Measurements from ENCODE around the gene TIGD3. TPM values are rescaled to one million over a fixed set of nuclear protein-coding genes. Genes with fewer than 3 reads are reported as not detected.

The TIGD3 gene
- total and polyA plus RNA-seq, 12 donors: 0.11 to 0.87 (median 0.33) TPM; not detected in 2

DNA sequence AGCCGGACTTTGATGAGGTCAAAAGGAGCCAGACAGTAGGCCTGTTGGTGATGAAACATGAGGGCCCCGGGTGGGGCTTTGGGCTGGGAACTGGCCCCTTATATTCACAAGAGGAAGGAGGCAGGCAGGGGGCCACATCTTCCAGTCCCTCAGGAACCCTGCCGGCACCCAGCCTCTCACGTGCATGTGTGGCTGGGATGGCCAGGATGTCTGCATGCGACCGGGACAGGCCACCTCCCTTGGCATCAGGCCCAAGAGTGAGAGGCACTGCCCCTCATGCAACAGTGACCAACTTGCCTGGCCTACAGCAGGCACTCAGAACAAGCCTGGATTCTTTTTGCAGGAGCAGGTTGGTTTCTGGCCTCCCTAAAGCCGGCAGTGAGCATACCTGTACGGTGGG lies 22.5 kb downstream of the TIGD3 start:
- no peaks in the 10 kb centered on the region for H3K9me3 ChIP-seq
- 45 to 51% methylated on average over 8 of the region's 8 CpGs for WGBS, 2 donors
- peak overlapping the region in 3 of 10 donors; percentile 0 to 31 (median 9) for H3K27ac ChIP-seq
- intact Hi-C loops (cut with DNase I): loop anchor here in 4 of 10 donors (5.0 to 10.0 kb wide), 4 partner anchors 35 to 135 kb away; no protein-coding TSS in a partner anchor
- DNase-seq (no peak), ATAC-seq (no peak)
- H3K36me3 ChIP-seq: peaks cover 0 to 8% (median 0%) of the 10 kb centered on the region in 9 donors
- no peaks in the 10 kb centered on the region for H3K27me3 ChIP-seq
- peaks cover 3 to 37% (median 20%) of the 10 kb centered on the region in 9 donors for H3K4me1 ChIP-seq
- TF ChIP-seq, protein P1, sequence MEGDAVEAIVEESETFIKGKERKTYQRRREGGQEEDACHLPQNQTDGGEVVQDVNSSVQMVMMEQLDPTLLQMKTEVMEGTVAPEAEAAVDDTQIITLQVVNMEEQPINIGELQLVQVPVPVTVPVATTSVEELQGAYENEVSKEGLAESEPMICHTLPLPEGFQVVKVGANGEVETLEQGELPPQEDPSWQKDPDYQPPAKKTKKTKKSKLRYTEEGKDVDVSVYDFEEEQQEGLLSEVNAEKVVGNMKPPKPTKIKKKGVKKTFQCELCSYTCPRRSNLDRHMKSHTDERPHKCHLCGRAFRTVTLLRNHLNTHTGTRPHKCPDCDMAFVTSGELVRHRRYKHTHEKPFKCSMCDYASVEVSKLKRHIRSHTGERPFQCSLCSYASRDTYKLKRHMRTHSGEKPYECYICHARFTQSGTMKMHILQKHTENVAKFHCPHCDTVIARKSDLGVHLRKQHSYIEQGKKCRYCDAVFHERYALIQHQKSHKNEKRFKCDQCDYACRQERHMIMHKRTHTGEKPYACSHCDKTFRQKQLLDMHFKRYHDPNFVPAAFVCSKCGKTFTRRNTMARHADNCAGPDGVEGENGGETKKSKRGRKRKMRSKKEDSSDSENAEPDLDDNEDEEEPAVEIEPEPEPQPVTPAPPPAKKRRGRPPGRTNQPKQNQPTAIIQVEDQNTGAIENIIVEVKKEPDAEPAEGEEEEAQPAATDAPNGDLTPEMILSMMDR (IDR thresholded peaks at IDR 0.05): no peak
- no peak overlapping the region for H3K4me3 ChIP-seq

DNA sequence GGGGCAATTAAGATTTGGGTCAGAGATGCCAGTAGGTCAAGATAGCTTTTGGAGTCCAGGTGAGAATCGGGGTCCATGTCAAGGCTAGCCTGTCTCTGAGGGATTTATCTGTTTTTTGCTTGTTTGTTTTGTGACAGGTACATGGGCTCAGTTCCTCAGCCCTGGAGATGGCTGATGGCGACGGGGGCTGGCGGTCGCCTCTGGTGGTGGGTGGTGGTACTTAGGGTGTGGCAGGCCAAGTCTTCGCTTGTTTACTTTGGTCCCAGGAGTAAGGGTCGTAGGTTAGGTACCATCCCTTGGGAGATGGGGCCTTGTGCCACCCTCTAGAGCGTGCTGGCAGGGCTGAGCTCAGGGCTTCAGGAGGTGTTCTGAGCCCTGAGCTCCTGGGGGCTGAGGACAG lies 23.2 kb downstream of the TIGD3 start:
- intact Hi-C loops (cut with DNase I): loop anchor here in 4 of 10 donors (5.0 to 10.0 kb wide), 4 partner anchors 35 to 135 kb away; no protein-coding TSS in a partner anchor

DNA sequence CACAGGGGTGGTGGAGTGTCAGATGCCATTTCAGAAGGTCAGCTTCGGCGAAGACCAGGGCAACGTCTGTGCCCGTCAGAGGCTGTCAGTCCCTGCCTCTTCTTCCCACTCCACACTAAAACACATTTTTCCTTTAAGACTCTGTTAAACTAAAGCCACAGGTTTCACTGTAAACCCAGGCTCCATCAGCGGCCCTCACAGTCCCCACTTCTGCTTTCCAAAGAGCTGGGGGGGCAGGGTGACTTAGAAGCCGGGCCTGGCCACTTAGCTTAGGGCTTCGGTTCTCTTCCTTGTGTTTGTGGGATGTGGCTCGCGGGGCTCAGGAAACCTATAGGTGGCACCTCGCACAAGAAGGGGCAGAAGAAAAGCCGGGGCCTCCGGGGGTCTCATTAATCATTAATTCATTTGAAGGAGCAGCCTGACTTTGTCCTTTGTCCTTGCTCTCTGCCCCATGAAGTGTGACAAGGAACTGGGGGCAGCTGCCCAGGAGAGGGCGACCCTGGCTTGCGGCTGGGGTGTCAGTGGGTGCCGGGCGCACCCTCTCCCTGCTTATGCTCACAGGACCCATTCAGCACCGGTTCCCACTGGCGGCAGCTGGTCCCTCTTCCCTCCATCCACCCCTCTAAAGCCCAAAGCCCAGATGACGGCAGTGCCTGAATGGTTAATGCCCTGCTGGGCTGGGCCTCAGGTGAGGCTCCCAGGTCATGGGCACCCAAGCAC lies 23.8 kb downstream of the TIGD3 start:
- H3K4me3 ChIP-seq: no peak overlapping the region
- H3K36me3 ChIP-seq: peaks cover 0 to 8% (median 0%) of the 10 kb centered on the region in 9 donors
- WGBS, 2 donors: 87 to 90% methylated on average over 19 of the region's 19 CpGs
- H3K27ac ChIP-seq: peak overlapping the region in 2 of 10 donors; percentile 21 to 57
- ATAC-seq (no peak), DNase-seq (no peak)
- peaks cover 10 to 44% (median 31%) of the 10 kb centered on the region in 9 donors for H3K4me1 ChIP-seq
- TF ChIP-seq, protein P1 (IDR thresholded peaks at IDR 0.05): no peak
- H3K9me3 ChIP-seq: no peaks in the 10 kb centered on the region
- H3K27me3 ChIP-seq: no peaks in the 10 kb centered on the region
- intact Hi-C loops (cut with DNase I): loop anchor here in 4 of 10 donors (5.0 to 10.0 kb wide), 4 partner anchors 34 to 134 kb away; no protein-coding TSS in a partner anchor

More for the DNA sequence above, 23.2 kb downstream of the TIGD3 start:
- TF ChIP-seq, protein P1 (IDR thresholded peaks at IDR 0.05): no peak
- WGBS, 2 donors: 87 to 88% methylated on average over 8 of the region's 8 CpGs
- Histone ChIP-seq H3K27me3 (no peaks in the 10 kb centered on the region), H3K36me3 (peaks cover 0 to 8% (median 0%) of the 10 kb centered on the region in 9 donors), H3K27ac (peak overlapping the region in 2 of 10 donors; percentile 21 to 57), H3K4me1 (peaks cover 4 to 38% (median 25%) of the 10 kb centered on the region in 9 donors), H3K4me3 (no peak overlapping the region), H3K9me3 (no peaks in the 10 kb centered on the region)
- DNase-seq (no peak), ATAC-seq (no peak)

DNA sequence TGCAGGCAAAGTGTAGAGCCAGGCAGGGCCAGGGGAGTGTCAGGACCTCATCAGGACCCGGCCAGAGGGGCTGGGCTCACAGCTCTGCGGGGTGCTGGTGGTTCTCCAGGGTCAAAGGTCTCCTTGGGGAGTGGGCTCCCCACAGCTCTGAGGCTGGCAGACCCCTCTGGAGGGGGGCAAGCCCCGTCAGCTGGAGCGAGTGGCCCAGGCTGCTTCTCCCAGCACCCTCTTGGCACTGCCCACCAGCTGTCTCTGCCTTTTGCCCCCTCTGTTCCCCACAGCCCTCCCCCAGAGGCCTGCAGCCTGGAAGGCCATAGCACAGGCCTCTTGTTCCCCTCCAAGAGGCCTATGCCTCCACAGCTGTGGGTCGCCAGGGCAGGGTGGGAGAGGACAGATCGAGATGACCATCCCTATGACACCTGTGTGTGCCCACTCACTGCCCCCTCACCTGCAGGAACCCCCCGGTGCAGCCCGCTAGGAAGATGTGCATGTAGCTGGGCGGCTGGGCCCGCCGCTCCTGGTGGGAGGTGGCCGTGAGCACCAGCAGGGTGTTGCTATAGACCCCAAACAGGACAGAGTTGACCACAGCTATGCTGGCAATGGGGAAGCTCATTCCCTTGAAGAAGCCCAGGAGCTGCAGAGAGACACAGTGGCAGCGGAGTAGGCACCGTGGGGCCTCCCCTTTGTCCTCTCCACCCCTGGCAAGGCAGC lies 24.5 kb downstream of the TIGD3 start:
- intact Hi-C loops (cut with DNase I): loop anchor here in 4 of 10 donors (5.0 to 10.0 kb wide), 4 partner anchors 33 to 133 kb away; no protein-coding TSS in a partner anchor
- Histone ChIP-seq H3K4me1 (peaks cover 10 to 51% (median 32%) of the 10 kb centered on the region in 9 donors), H3K27ac (peak overlapping the region in 1 of 10 donors; percentile 57), H3K9me3 (no peaks in the 10 kb centered on the region), H3K4me3 (no peak overlapping the region), H3K27me3 (no peaks in the 10 kb centered on the region), H3K36me3 (peaks cover 0 to 8% (median 0%) of the 10 kb centered on the region in 9 donors)
- TF ChIP-seq, protein P1 (IDR thresholded peaks at IDR 0.05): no peak
- DNase-seq: no peak
- WGBS, 2 donors: 92 to 93% methylated on average over 14 of the region's 14 CpGs
- no peak for ATAC-seq
